Measurements from ENCODE around the gene GOLM1. TPM values are rescaled to one million over a fixed set of nuclear protein-coding genes. Genes with fewer than 3 reads are reported as not detected.

GOLM1 gene
- total RNA-seq, 1 donor from 2014 or later, result 3.7 TPM

DNA sequence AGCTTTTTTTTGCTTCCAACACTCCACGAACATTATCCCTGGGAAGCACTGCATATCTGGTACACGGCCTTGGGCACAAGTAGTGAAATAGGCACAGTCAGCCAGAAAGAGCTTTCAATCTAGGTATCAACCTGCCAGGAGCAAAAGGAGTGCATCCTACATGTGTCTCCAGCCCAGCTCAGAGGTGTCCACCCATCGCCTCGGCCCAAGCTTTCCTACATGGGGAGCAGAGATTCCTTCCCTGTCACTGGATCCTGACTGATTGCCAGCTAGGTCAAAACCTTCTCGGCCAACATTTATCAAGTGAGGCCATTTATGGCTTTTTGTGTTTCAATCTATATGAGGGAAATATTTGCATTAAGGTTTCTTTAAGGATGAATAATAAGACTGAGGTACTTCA, 55.8 kb downstream of the GOLM1 start:
- no peak overlapping the region for H3K27ac ChIP-seq (replicated peaks)
- H3K36me3 ChIP-seq, result peaks cover 3% of the 10 kb centered on the region
- H3K4me1 ChIP-seq, result no peaks in the 10 kb centered on the region
- H3K27me3 ChIP-seq (ENCODE audit: low read depth), result no peaks in the 10 kb centered on the region
- no peaks in the 10 kb centered on the region for H3K9me3 ChIP-seq (replicated peaks)
- H3K4me3 ChIP-seq, result no peak overlapping the region
- no peak for DNase-seq
- TF ChIP-seq, protein P1, sequence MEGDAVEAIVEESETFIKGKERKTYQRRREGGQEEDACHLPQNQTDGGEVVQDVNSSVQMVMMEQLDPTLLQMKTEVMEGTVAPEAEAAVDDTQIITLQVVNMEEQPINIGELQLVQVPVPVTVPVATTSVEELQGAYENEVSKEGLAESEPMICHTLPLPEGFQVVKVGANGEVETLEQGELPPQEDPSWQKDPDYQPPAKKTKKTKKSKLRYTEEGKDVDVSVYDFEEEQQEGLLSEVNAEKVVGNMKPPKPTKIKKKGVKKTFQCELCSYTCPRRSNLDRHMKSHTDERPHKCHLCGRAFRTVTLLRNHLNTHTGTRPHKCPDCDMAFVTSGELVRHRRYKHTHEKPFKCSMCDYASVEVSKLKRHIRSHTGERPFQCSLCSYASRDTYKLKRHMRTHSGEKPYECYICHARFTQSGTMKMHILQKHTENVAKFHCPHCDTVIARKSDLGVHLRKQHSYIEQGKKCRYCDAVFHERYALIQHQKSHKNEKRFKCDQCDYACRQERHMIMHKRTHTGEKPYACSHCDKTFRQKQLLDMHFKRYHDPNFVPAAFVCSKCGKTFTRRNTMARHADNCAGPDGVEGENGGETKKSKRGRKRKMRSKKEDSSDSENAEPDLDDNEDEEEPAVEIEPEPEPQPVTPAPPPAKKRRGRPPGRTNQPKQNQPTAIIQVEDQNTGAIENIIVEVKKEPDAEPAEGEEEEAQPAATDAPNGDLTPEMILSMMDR (IDR thresholded peaks at IDR 0.05; ENCODE audit: borderline replicate concordance), result no peak
- intact Hi-C loops (cut with micrococcal nuclease), result no loop called here

DNA sequence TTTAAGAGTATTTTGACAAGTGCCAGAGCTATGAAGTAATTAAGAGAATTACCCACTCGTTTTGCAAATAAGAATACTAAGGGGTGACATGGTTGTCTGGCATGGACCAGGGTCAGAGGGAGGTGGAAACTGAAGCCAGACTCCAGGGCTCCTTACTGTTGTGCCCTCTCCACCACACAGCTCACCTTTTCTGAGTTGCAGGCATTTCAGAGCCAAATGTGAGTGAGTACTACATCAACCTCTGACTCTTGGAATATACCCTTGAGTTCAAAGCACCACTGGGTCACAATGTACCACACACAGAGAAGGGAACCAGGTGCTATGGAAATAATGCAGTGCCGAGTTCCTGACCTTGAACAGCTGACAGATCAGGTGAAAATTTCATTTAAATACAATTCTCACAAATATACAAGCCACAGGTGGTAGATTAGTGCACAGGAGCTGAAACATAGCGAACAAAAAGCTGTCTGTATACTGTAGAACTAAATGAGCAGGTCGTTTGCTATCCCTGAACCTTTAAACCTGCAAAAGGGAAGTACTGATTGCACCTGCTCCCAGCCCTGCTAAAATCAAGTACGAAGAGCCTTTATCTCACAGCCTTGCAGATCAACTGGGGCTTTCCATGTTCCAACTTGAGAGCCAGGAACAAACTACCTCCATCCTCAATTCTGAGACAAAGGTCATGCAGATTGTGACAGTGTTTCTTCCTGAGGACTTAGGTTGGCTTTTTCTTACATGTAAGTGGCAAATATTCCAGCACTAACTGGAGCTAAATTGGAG, 57.0 kb downstream of the GOLM1 start:
- no peaks in the 10 kb centered on the region for H3K27me3 ChIP-seq (ENCODE audit: low read depth)
- no peak overlapping the region for H3K4me3 ChIP-seq
- no peak for DNase-seq
- TF ChIP-seq, protein P1 (IDR thresholded peaks at IDR 0.05; ENCODE audit: borderline replicate concordance), result no peak
- no peaks in the 10 kb centered on the region for H3K9me3 ChIP-seq (replicated peaks)
- H3K27ac ChIP-seq (replicated peaks), result no peak overlapping the region
- peaks cover 3% of the 10 kb centered on the region for H3K36me3 ChIP-seq
- intact Hi-C loops (cut with micrococcal nuclease), result no loop called here
- no peaks in the 10 kb centered on the region for H3K4me1 ChIP-seq

DNA sequence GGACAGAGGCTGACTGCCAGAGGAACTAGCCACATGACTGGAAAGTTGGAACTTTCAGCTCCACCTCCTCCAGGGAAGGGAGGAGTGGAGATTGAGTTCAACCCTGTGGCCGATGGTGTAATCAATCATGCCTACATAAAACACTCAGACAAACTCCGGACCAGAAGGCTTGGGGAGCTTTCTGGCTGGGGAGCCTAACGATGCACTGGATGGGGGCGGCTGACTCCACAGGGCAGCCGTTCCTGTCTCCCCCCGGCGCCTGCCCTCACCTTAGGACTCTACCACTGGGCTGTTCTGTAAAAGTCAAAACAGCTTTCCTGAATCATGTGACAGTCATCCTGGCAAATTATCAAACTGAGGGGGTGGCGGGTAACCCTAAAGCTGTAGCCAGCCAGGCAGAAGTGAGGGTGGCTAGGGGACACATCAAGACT, 58.0 kb downstream of the GOLM1 start:
- TF ChIP-seq, protein P1 (IDR thresholded peaks at IDR 0.05; ENCODE audit: borderline replicate concordance), result no peak

DNA sequence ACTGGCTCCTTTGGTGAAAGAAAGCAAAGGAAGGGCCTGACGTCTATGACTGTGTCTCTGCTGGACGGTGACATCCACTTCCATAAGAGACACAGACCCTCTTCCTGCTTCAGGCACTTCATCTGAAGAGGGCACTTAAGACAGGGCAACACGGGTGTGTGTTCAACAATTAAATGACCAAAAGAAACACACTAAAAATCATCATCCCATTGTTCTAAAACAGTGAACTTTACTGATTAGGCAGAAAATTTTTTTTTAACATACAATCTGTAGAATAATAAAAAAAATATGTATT, 58.5 kb downstream of the GOLM1 start:
- DNase-seq, result no peak
- Histone ChIP-seq H3K4me3 (no peak overlapping the region), H3K36me3 (peaks cover 3% of the 10 kb centered on the region), H3K27ac (replicated peaks) (no peak overlapping the region), H3K9me3 (replicated peaks) (no peaks in the 10 kb centered on the region), H3K27me3 (ENCODE audit: low read depth) (no peaks in the 10 kb centered on the region), H3K4me1 (no peaks in the 10 kb centered on the region)
- TF ChIP-seq, protein P1 (IDR thresholded peaks at IDR 0.05; ENCODE audit: borderline replicate concordance), result no peak
- intact Hi-C loops (cut with micrococcal nuclease), result no loop called here

More for the DNA sequence above, 58.0 kb downstream of the GOLM1 start:
- Histone ChIP-seq H3K27me3 (ENCODE audit: low read depth) (no peaks in the 10 kb centered on the region), H3K4me1 (no peaks in the 10 kb centered on the region), H3K9me3 (replicated peaks) (no peaks in the 10 kb centered on the region), H3K4me3 (no peak overlapping the region), H3K27ac (replicated peaks) (no peak overlapping the region), H3K36me3 (peaks cover 3% of the 10 kb centered on the region)
- intact Hi-C loops (cut with micrococcal nuclease), result no loop called here
- DNase-seq, result no peak

DNA sequence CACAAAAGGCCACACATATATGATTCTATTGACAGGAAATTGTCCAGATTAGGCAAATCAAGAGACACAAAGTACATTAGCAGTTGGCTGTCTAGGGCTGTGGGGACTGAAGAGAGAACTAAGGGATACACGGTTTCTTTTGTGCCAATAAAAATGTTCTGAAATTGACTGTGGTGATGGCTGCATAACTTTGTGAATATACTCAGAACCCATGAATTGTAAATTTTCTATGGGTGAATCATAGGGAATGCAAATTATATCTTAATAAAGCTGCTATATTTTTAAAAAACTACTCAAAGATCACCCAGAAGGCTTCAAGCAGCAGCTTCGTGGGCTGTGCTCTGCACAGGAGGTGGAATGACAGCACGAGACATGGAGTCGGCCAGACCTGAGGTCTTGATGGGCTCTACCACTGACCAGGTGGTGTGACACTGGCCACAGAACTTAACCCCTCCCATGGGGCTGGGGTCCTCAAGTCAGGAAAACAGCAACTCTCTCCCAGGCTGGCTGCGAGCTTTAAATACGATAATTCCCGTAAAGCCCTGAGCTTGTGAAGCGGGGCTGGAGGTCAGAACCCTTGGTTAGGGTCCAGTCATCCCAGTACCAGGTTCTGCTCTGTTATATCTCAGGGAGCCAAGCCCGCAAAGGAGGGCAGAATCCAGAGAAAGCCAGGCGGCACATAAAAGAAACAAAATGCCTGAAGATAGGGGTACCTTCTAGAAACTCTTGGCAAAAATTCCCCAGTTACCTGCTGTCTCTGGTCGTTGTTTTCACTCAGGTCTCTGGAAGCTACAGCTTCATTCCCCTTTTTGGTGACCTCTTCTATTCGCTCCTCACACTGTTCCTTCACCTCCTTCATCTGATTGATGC, 59.1 kb downstream of the GOLM1 start:
- TF ChIP-seq, protein P1 (IDR thresholded peaks at IDR 0.05; ENCODE audit: borderline replicate concordance), result no peak
- no peaks in the 10 kb centered on the region for H3K9me3 ChIP-seq (replicated peaks)
- no peaks in the 10 kb centered on the region for H3K27me3 ChIP-seq (ENCODE audit: low read depth)
- H3K36me3 ChIP-seq, result peaks cover 3% of the 10 kb centered on the region
- H3K4me1 ChIP-seq, result no peaks in the 10 kb centered on the region
- H3K27ac ChIP-seq (replicated peaks), result no peak overlapping the region
- no peak for DNase-seq
- intact Hi-C loops (cut with micrococcal nuclease), result no loop called here
- H3K4me3 ChIP-seq, result no peak overlapping the region

Data from left ventricle myocardium inferior (tissue), 1 donor.